IMR-90 (cell line): ENCODE data around the gene DSTYK. TPM values are rescaled to one million over a fixed set of nuclear protein-coding genes. Genes with fewer than 3 reads are reported as not detected.

Experiments used
- ATAC-seq: fragments of 200-7000 bp; cut with Tn5 transposase; 2 replicates; pipeline ENCODE4 v1.9.1; 2020; ENCODE audit warnings: low read depth, mild to moderate bottlenecking, moderate library complexity
- BruUV-seq: library from RNA; stranded (reverse); fragments of 400-500 nt; replicated peaks from 2 replicates; lab custom pipeline; 2021; lab: Mats Ljungman, UMichigan
- CTCF ChIA-PET: fragments of 300-600 bp; formaldehyde crosslinking; extraction: SDS; loops from one replicate; lab custom pipeline; 2021; ENCODE audit warnings: antibody characterized with exemption; lab: Yijun Ruan, JAX
- POLR2A ChIA-PET: fragments of 300-600 bp; sonication (Branson Sonifier 250); formaldehyde crosslinking; loops from one replicate; lab custom pipeline; 2022; ENCODE audit warnings: antibody characterized with exemption; ENCODE audit not compliant: unreplicated experiment; lab: Charles Lee
- DNase-seq: peaks from one replicate; pipeline ENCODE4 v3.0.0; 2013
- H2AFZ ChIP-seq: replicated peaks from 2 replicates; pipeline ENCODE3; 2013; ENCODE audit warnings: low read length, mild to moderate bottlenecking; ENCODE audit not compliant: poor library complexity
- H2AK5ac ChIP-seq: 2 replicates; pipeline ENCODE4 v1.6.1; 2013; ENCODE audit warnings: low read depth, low read length, inconsistent platforms
- H2AK9ac ChIP-seq: replicated peaks from 2 replicates; pipeline ENCODE3; 2013; ENCODE audit warnings: mild to moderate bottlenecking, low read depth, low read length, moderate library complexity; ENCODE audit not compliant: poor library complexity
- H2BK120ac ChIP-seq: 2 replicates; pipeline ENCODE4 v1.6.1; 2013; ENCODE audit warnings: low read depth, low read length, inconsistent platforms
- H2BK15ac ChIP-seq: 3 replicates; pipeline ENCODE4 v1.6.1; 2013; ENCODE audit warnings: low read depth, low read length, inconsistent platforms
- H2BK20ac ChIP-seq: 2 replicates; pipeline ENCODE4 v1.6.1; 2013; ENCODE audit warnings: low read depth, mild to moderate bottlenecking, inconsistent platforms, low read length, moderate library complexity
- H2BK5ac ChIP-seq: 2 replicates; pipeline ENCODE4 v1.6.1; 2013; ENCODE audit warnings: mild to moderate bottlenecking, low read depth, low read length, inconsistent platforms; ENCODE audit not compliant: poor library complexity, severe bottlenecking
- H3K14ac ChIP-seq: replicated peaks from 2 replicates; pipeline ENCODE4 v1.6.1; 2013; ENCODE audit warnings: low read depth, low read length, inconsistent platforms
- H3K18ac ChIP-seq: 2 replicates; pipeline ENCODE4 v1.6.1; 2013; ENCODE audit warnings: low read depth, low read length, control low read depth
- H3K23ac ChIP-seq: 2 replicates; pipeline ENCODE4 v1.6.1; 2013; ENCODE audit warnings: low read depth, low read length, inconsistent platforms
- H3K27ac ChIP-seq: 2 replicates; pipeline ENCODE4 v1.5.1; 2013; ENCODE audit warnings: mild to moderate bottlenecking, control low read depth, low read length; ENCODE audit not compliant: insufficient read depth
- H3K27me3 ChIP-seq: 2 replicates; pipeline ENCODE4 v1.6.1; 2013; ENCODE audit warnings: low read length; ENCODE audit not compliant: control insufficient read depth, insufficient read depth
- H3K36me3 ChIP-seq: 2 replicates; pipeline ENCODE4 v1.6.1; 2013; ENCODE audit warnings: low read length, mixed read lengths; ENCODE audit not compliant: control insufficient read depth, insufficient read depth
- H3K4ac ChIP-seq: 2 replicates; pipeline ENCODE4 v1.6.1; 2013; ENCODE audit warnings: low read depth, low read length, inconsistent platforms
- H3K4me1 ChIP-seq: 2 replicates; pipeline ENCODE4 v1.6.1; 2013; ENCODE audit warnings: low read length, mixed read lengths; ENCODE audit not compliant: control insufficient read depth, insufficient read depth
- H3K4me2 ChIP-seq: 2 replicates; pipeline ENCODE4 v1.6.1; 2013; ENCODE audit warnings: low read depth, mild to moderate bottlenecking, control low read depth, low read length, moderate library complexity
- H3K4me3 ChIP-seq: 2 replicates; pipeline ENCODE4 v1.5.1; 2013; ENCODE audit warnings: low read depth, mild to moderate bottlenecking, control low read depth, low read length, moderate library complexity; ENCODE audit not compliant: insufficient read depth
- H3K56ac ChIP-seq: 2 replicates; pipeline ENCODE4 v1.6.1; 2013; ENCODE audit warnings: low read length, inconsistent platforms; ENCODE audit not compliant: insufficient read depth; ENCODE audit errors: extremely low read depth
- H3K79me1 ChIP-seq, 2 experiments: 2 replicates each; pipeline ENCODE4 v1.6.1; 2013; ENCODE audit warnings: low read length in 2 of 2, inconsistent platforms in 1 of 2, low read depth in 1 of 2
- H3K9ac ChIP-seq: 2 replicates; pipeline ENCODE4 v1.6.1; 2013; ENCODE audit warnings: low read depth, low read length, control low read depth
- H3K9me1 ChIP-seq: 2 replicates; pipeline ENCODE4 v1.6.1; 2013; ENCODE audit warnings: low read length, inconsistent platforms; ENCODE audit not compliant: insufficient read depth
- H3K9me3 ChIP-seq: 2 replicates; pipeline ENCODE4 v1.6.1; 2013; ENCODE audit warnings: low read length; ENCODE audit not compliant: control insufficient read depth, insufficient read depth
- H4K20me1 ChIP-seq: 2 replicates; pipeline ENCODE4 v1.6.1; 2013; ENCODE audit warnings: low read length, inconsistent platforms; ENCODE audit not compliant: insufficient read depth
- H4K5ac ChIP-seq: 2 replicates; pipeline ENCODE4 v1.6.1; 2013; ENCODE audit warnings: mild to moderate bottlenecking, low read depth, low read length, control low read depth
- H4K8ac ChIP-seq, 2 experiments: 2 replicates each; pipeline ENCODE4 v1.6.1; 2013; ENCODE audit warnings: low read depth in 2 of 2, low read length in 2 of 2, control low read depth in 1 of 2, inconsistent platforms in 1 of 2
- H4K91ac ChIP-seq: 2 replicates; pipeline ENCODE4 v1.6.1; 2013; ENCODE audit warnings: low read depth, low read length, inconsistent platforms; ENCODE audit not compliant: insufficient read depth
- BHLHE40 ChIP-seq: fragments of 150-350 bp; IDR thresholded peaks from 2 replicates; pipeline ENCODE4 v1.6.1; 2016; ENCODE audit warnings: mild to moderate bottlenecking, low read depth, low read length
- CEBPB ChIP-seq: IDR thresholded peaks from 2 replicates; pipeline ENCODE4 v1.6.1; 2012; ENCODE audit warnings: low read depth, low read length, improper control_type of control experiment
- CHD1 ChIP-seq: IDR thresholded peaks from 2 replicates; pipeline ENCODE4 v1.6.1; 2012; ENCODE audit warnings: low read depth, low read length, improper control_type of control experiment
- CTCF ChIP-seq: conservative IDR thresholded peaks from 2 replicates; pipeline ENCODE4 v1.5.1; 2012; ENCODE audit warnings: mild to moderate bottlenecking, low read depth, low read length, improper control_type of control experiment
- ELK1 ChIP-seq: fragments of 150-350 bp; IDR thresholded peaks from 2 replicates; pipeline ENCODE4 v1.6.1; 2016; ENCODE audit warnings: low read depth, mild to moderate bottlenecking, low read length, moderate library complexity, borderline replicate concordance
- FOS ChIP-seq: fragments of 150-350 bp; IDR thresholded peaks from 2 replicates; pipeline ENCODE4 v1.6.1; 2016; ENCODE audit warnings: low read depth, low read length
- MAFK ChIP-seq: IDR thresholded peaks from 2 replicates; pipeline ENCODE4 v1.6.1; 2012; ENCODE audit warnings: low read depth, low read length, improper control_type of control experiment
- MAZ ChIP-seq: IDR thresholded peaks from 2 replicates; pipeline ENCODE4 v1.6.1; 2012; ENCODE audit warnings: low read depth, mild to moderate bottlenecking, low read length, improper control_type of control experiment, moderate library complexity, borderline replicate concordance
- MXI1 ChIP-seq: IDR thresholded peaks from 2 replicates; pipeline ENCODE4 v1.6.1; 2012; ENCODE audit warnings: low read depth, mild to moderate bottlenecking, low read length, moderate library complexity, borderline replicate concordance
- NFE2L2 ChIP-seq: fragments of 150-350 bp; IDR thresholded peaks from 2 replicates; pipeline ENCODE4 v1.6.1; 2016; ENCODE audit warnings: low read depth, mild to moderate bottlenecking, low read length
- POLR2A ChIP-seq: IDR thresholded peaks from 2 replicates; pipeline ENCODE4 v1.6.1; 2012; ENCODE audit warnings: mild to moderate bottlenecking, low read depth, low read length
- RAD21 ChIP-seq: IDR thresholded peaks from 2 replicates; pipeline ENCODE4 v1.6.1; 2012; ENCODE audit warnings: low read length, improper control_type of control experiment
- RCOR1 ChIP-seq: IDR thresholded peaks from 2 replicates; pipeline ENCODE4 v1.6.1; 2012; ENCODE audit warnings: mild to moderate bottlenecking, low read length, improper control_type of control experiment; ENCODE audit not compliant: insufficient replicate concordance
- RFX5 ChIP-seq: IDR thresholded peaks from 2 replicates; pipeline ENCODE4 v1.8.0; 2012; ENCODE audit warnings: low read depth, mild to moderate bottlenecking, low read length, moderate library complexity
- SMC3 ChIP-seq: fragments of 150-350 bp; IDR thresholded peaks from 2 replicates; pipeline ENCODE4 v1.6.1; 2016; ENCODE audit warnings: low read depth, mild to moderate bottlenecking, antibody characterized with exemption, low read length, moderate library complexity
- USF2 ChIP-seq: fragments of 150-350 bp; IDR thresholded peaks from 2 replicates; pipeline ENCODE4 v1.6.1; 2017; ENCODE audit warnings: mild to moderate bottlenecking, antibody characterized with exemption, low read length, low read depth
- WGBS, 2 experiments: methylation state at CpG; one replicate each; pipeline versions ENCODE4 v1.1.5 to v1.1.7; 2013; ENCODE audit warnings: missing lambda C conversion rate in 2 of 2; ENCODE audit not compliant: insufficient read length in 1 of 2; ENCODE audit errors: extremely low coverage in 2 of 2; 5-methylcytosine and 5-hydroxymethylcytosine counted together
- dilution Hi-C: fragments of 300-500 bp; cut with HindIII; formaldehyde crosslinking; loops from one replicate; pipeline ENCODE4 v1.14.3; 2018; ENCODE audit warnings: low sequenced_read_pairs; ENCODE audit not compliant: unreplicated experiment
- in situ Hi-C: fragments of 300-500 bp; cut with MboI; formaldehyde crosslinking; loops from 3 replicates; pipeline ENCODE4 v1.14.3; 2019; ENCODE audit warnings: low sequenced_read_pairs, inconsistent platforms, mixed read lengths
- intact Hi-C: fragments of 100-400 bp; cut with micrococcal nuclease; formaldehyde crosslinking; loops from 2 replicates; pipeline ENCODE4 v1.10.0; 2022
- polyA plus RNA-seq, 3 experiments: library from polyadenylated mRNA; depleted of rRNA; stranded (reverse); fragments of >200 nt; gene quantifications; 2 replicates each; pipeline ENCODE4 v1.2.3, GENCODE V29; 2012; ENCODE audit warnings: low replicate concordance in 1 of 3
- total RNA-seq: library from RNA; depleted of rRNA; stranded (reverse); fragments of >200 nt; gene quantifications from 2 replicates; pipeline ENCODE4 v1.2.3, GENCODE V29; 2012

Gene DSTYK
- total and polyA plus RNA-seq, 2 of the 4 experiments (the other 2 are of a cell fraction), result 8.0 to 18.3 TPM

- Histone ChIP-seq H3K79me1 (no peaks in the 10 kb centered on the region), H4K91ac (no peak overlapping the region), H3K9me3 (no peaks in the 10 kb centered on the region), H2BK120ac (no peak overlapping the region), H3K14ac (no peak overlapping the region), H3K4me2 (no peak overlapping the region), H2BK20ac (no peak overlapping the region), H3K23ac (no peak overlapping the region), H2AK9ac (no peak overlapping the region), H3K56ac (no peak overlapping the region), H3K4ac (no peak overlapping the region), H3K9ac (no peak overlapping the region), H2BK15ac (no peak overlapping the region), H2AFZ (no peak overlapping the region), H4K20me1 (no peaks in the 10 kb centered on the region), H4K8ac (no peak overlapping the region), H3K27ac (no peak overlapping the region), H4K5ac (no peak overlapping the region), H2AK5ac (no peak overlapping the region), H2BK5ac (no peak overlapping the region), H3K9me1 (0 out of 2 replicates have a peak, but pooled peaks cover 5% of the 10 kb centered on the region), H3K27me3 (no peaks in the 10 kb centered on the region), H3K4me1 (no peaks in the 10 kb centered on the region), H3K4me3 (no peak overlapping the region), H3K36me3 (no peaks in the 10 kb centered on the region), H3K18ac (no peak overlapping the region)
- DNase-seq, result no peak
- WGBS, 2 experiments, result no CpG with 5 or more reads among the region's 2 CpGs
- CTCF ChIA-PET, result no interaction called here
- intact Hi-C loops, result no loop called here
- in situ Hi-C loops, result no loop called here
- BruUV-seq, result no TSS peak
- dilution Hi-C loops, result no loop called here
- no peak for ATAC-seq
- TF ChIP-seq RAD21, result no peak
- no peak for TF ChIP-seq CHD1
- no peak for TF ChIP-seq CTCF
- TF ChIP-seq BHLHE40, result no peak
- TF ChIP-seq RFX5, result no peak
- no peak for TF ChIP-seq POLR2A
- TF ChIP-seq CEBPB, result no peak
- no peak for TF ChIP-seq USF2
- no peak for TF ChIP-seq MAFK
- TF ChIP-seq SMC3, result no peak
- TF ChIP-seq MAZ, result no peak
- no peak for TF ChIP-seq FOS
- no peak for TF ChIP-seq ELK1
- TF ChIP-seq RCOR1, result no peak
- no peak for TF ChIP-seq MXI1
- no peak for TF ChIP-seq NFE2L2
- POLR2A ChIA-PET, result no interaction called here
Measured at GRCh38 chr1:205128050-205128449, 83.5 kb downstream of the DSTYK start.
